GM12801 (cell line): Measurements from ENCODE around the gene CCT4.

Experiments
- CTCF ChIP-seq: IDR thresholded peaks from one replicate; pipeline ENCODE4 v1.5.1; 2011; ENCODE audit warnings: control low read depth; ENCODE audit not compliant: insufficient read length; ENCODE audit errors: extremely low read depth

Gene CCT4

GRCh38 chr2:61841286-61841685 lies 47.2 kb downstream of the CCT4 start:
- TF ChIP-seq CTCF = no peak

- no peak for TF ChIP-seq CTCF
Observed at GRCh38 chr2:61834893-61835292, 53.6 kb downstream of the CCT4 start.

GRCh38 chr2:61833971-61834370 lies 54.5 kb downstream of the CCT4 start:
- no peak for TF ChIP-seq CTCF

GRCh38 chr2:61832183-61832841 lies 56.1 kb downstream of the CCT4 start:
- TF ChIP-seq CTCF = no peak

- no peak for TF ChIP-seq CTCF
Observed at GRCh38 chr2:61822255-61822654, 66.2 kb downstream of the CCT4 start.
